Activated gamma-delta T cell treated with Interleukin-2 at 50 U/mL for 16 hours (primary cell): Measurements from ENCODE around the gene GRID1.
"Not testable (repeated sequence)": the region's sequence is repeated elsewhere in the genome, so short reads cannot be mapped to it uniquely, and the experiment has no call there.

Experiments
- DNase-seq: peaks from one replicate; pipeline ENCODE4 v3.0.0-alpha.2; 2020

Gene GRID1

DNA sequence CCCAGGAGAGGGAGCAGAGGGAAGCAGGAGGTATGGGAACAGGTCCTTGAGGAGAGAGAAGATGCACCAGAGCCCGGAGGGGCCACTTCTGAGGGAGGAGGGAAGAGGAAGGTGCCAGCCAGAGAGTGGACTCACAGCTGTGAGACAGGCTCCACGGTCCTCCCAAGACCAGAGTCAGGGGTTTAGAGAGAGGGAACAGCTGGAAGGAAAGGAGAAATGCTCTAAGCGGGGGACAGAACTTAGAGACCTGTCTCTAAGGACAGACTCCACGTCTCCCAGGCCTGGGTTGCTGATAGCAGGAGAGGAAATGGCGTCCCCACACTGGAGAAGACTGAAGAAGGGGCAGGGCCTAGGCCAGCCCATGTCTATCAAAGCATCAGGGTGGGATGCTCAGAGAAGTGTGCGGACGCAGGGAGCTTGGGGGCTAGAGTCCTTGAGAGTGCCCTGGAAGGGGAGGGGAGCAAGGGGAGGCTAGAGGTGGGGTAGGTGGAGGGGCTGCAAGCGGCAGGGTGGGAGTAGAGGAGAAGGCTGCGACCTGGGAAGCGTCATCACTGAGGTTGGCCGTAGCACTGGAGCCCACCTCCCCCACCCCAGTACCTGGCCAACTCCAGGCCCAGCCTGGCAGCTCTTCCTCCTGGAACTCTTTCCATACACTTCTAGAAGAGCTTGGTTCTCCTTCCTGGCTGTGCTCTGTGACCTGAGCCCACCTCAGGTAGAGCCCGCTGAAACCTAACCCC is 25.6 kb upstream of the GRID1 start:
- DNase-seq = no peak

DNA sequence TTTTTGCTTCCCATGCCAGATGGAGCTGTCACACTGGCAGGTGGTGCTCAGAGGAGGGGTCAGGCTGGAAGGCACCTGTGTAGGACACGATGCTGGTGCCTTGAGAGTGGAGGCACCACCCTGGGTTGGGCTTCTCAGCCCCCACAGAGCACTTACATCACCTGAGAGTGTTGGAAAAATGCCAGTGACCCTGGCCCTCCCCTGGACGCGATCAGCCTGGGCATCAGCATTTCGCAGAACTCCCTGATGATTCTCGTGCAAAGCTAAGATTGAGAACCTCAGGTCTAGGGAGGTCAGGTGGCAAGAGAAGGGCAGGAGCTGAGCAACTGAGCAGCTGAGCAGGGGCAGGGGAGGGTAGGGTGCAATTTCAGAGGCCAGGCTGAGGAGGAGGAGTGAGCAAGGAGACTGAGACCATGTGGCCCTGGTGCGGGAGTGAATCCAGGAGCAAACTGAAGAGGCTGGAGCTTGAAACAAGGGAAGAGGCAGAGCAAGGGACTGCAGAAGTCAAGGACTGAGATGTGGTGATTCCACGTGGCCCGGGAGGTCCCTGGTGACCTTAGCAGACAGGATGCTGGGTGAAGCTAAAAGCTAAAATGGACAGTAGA is 24.7 kb upstream of the GRID1 start:
- DNase-seq = no peak

DNA sequence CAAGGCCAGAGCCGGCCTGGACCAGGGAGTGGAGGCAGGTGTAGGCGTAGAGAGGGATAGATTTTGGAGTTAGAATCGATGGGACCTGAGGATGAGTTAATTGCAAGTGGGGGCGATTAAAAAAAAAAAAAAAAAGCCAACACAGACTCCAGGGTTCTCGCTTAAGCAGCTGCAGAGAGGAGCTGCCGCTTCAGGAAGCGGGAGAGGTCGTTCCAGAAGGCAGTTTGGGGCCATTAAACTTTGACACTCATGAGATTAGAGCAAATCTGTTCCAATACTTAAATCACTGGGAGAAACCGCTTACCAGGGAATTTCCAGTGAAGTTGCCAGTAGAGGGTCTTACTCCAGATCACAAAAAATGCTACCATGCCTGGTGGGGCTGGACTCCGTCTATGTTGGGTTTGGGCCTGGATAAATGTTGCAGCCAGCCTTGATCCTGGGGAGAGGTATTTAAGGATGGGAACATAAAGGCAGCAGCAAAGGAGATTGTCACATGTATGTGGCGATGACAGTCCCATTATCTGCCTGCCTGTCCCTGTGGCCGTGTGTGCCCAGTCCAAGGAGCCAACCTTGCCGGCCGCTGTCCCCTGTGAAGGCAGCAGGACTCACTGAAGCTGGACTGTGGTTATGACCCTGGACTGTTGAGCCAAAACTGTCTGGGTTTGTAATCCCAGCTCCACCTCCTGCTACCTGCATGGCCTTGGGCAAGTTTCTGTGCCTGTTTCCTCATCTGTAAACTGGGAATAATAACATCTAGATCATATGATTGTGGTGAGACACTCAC is 23.9 kb upstream of the GRID1 start:
- DNase-seq = no peak

DNA sequence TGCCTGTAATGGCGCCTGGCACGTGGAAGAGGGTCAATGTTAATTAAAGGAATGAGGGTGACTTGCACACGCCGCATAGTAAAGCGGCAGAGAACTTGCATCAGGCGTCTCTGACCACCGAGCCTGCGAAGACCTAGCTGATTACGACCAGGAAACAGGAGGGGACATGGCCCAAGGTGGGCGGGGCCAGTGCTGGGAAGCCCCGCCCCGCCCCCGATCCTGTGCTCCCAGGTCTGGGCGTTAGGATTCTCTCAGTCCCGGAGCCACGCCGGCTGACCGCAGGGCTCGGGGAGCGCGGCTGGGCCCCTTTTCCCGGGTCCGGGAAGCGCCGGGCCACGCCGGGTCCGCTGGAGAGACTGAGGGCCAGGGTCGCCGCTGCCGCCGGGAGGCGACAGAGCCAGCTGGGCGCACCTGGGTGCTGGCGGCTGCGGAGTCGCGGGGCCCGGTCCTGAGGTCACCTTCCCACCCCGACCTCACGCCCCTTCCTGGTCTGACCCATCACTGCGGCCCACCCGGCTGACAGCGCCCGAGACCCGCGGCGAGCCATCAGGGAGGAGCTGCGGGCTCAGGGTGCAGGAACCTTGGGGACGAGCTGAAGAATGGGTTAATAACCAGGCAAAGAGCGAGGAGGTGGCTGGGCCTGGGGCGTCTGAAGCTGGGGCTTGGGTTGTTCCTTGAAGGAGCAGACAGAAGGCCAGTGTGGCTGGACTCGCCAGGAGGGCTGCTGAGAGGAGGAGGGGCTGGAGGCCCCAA is 23.0 kb upstream of the GRID1 start:
- DNase-seq = no peak

DNA sequence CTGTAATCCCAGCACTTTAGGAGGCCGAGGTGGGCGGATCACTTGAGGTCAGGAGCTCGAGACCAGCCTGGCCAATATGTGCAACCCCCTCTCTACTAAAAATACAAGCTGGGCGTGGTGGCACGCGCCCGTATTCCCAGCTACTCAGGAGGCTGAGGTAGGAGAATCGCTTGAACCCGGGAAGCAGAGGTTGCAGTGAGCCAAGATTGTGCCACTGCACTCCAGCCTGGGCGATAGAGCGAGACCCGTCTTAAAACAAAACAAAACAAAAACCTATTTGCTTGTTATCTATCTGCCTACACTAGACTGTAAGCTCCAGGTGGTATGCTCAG is 22.5 kb upstream of the GRID1 start:
- DNase-seq = not testable (repeated sequence)

DNA sequence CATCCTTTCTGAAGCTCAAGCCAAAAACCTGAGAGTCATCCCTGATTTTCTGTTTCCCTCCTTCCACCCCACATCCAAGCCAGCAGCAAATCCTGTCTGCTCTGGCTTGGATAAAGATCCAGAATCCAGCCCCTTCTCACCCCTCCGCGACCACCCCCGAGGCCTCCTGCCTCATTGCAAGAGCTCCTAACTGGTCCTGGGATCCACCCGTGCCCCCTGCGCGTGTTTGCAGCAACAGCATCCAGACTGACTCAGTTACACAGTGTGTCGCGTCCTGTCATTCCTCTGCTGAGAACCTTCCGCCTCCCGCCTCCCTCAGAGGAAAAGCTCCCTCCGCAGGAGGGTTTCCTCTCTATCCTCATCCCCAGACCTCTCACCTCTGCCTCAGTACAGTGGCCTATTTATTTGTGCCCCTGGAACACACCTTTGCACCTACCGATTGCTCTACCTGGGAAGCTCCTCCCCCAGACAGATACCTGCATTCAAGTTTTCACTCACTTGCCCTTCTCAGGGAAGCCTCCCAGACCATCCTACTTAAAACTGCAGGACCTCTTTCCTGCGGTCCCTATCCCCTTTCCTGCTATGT is 21.6 kb upstream of the GRID1 start:
- DNase-seq = no peak

DNA sequence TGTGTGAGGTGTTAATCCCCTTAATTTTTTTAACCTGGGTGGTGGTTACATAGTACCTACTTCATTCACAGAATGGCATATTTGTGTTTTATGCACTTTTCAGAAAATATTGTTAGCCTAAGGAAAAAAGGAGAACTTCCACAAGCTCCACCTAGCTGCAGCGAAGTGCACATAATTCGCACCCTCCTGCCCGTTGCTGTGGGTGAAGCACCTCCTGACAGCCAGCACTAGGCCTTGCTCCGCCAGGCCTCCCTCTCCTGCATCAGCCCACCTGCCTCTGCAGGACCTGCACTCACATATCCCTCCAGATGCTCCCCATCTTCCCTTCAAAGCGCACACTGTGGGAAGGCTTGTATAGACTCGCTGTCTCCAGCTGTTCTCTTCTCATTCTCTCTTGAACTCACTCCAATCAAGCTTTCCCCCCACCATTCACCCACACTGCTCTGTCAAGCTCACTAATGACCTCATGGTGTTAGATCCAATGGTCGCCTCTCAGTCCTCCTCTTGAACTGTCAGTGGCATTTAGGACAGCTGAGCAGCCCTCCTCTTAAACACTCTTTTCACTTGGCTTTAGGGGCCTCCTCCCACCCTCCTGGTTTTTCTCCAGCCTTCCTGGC is 20.7 kb upstream of the GRID1 start:
- no peak for DNase-seq

DNA sequence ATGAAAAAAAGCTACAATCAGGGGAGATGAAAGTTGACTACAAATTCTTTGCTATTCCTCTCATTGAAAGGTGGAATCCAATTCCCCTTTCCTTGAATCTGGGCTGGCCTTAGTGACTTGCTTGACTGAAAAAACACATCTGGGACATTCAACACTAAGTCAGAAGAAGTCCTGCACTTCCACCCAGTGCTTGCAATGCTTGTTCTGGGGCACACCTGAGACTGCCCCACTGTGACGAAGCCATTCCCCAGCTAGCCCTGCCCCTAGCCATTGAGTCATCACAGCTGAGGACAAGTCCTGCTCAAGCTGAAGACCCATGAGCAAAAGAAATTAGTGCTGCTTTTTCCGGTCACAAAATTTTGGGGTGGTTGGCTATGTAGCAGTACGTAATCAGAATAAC is 19.2 kb upstream of the GRID1 start:
- DNase-seq = no peak

DNA sequence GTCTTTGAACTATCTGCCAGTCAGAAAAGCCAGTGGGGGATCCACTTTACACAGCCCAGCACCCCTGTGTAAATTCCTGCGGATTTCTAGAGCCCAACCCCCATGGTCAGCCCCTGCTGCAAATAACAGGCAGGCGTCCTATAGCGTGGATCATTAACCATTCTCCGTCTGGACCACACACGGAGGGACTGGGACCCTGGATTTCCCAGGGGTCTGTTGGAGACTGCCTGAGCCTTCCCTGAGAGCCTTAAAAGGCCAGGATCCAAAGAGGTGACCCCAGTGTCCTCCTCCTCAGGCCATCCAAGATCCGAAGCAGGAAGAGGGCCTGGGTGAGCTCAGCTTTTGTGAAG is 11.2 kb upstream of the GRID1 start:
- no peak for DNase-seq

DNA sequence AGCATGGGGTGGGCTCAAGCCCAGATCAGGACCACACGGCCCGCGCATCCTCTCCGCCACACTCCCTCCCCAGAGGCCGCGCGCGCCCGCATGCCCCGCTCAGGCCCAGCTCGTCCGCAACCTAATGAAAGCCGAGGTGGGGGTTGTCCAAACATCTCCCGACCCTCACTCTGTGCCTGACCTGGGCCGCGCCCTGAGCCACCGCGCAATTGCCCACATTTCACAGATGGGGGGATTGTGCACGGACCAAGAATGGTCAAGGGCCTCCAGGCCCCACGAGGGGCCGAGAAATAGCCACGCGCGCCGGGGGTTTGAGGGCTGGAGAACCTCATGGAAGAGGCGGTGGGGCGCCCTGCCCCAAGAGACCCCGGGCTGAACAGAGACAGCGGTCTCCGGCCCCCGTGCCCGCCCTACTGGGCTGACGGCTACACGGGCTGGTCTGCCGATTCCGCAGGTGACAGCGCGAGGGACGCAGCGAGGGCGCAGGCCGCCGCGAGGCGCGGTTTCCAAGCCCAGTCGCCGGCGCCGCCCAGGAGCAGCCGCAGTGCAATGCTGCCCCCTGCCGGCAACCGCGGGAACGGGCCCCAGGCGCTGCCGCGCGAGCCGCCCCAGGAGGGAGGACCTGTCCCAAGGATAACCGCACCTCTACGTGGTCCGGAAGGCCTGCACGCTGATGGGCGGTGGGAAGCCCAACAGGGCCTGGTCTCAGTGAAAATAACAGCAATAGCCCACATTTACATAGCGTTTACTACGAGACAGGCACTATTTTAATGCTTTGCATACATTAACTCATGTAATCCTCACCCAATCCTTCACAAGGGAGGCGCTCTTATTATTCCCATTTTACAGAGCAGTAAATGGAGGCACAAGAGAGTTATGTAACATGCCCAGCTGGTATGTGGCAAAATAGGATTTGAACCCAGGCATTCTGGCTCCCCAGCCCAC is 10.5 kb upstream of the GRID1 start:
- peak; percentile 79 for DNase-seq

DNA sequence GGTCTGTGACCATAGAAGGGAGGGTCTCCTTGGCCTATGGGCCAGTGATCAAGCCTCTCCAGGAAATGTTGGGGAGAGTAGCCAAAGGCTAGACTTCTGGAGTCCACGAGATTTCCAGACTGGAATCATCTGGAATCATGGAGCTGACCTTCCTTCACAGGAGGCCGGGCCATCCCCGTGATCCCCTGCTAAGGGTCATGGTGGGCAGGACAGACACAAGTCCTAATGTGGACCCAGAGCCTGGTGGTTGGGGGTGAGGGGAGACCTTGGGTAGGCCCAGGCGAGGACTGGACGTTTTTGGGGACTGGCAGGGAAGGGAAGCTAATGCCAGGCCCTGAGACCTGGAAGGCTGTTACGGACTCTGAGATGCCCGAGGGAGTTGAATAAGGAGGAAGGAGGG is 9.8 kb upstream of the GRID1 start:
- no peak for DNase-seq

DNA sequence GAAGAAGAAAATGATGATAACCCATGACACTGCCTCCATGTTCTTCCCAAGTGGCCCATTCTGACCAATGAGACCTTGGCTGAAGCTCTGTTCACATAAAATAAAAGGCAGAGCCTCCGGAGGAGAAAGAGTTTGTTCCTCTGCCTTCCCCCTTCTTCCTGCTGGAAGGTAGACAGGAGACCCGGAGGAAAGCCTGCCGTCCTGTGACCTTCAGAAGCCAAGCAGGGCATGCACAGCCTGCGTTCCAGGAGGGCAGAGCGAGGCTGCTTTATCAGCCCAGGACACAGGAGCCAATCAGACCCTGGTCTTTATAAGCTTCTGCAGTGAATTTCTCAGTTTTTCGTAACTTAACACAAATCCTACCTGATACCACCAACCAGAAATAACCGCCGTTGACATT is 8.6 kb upstream of the GRID1 start:
- no peak for DNase-seq

DNA sequence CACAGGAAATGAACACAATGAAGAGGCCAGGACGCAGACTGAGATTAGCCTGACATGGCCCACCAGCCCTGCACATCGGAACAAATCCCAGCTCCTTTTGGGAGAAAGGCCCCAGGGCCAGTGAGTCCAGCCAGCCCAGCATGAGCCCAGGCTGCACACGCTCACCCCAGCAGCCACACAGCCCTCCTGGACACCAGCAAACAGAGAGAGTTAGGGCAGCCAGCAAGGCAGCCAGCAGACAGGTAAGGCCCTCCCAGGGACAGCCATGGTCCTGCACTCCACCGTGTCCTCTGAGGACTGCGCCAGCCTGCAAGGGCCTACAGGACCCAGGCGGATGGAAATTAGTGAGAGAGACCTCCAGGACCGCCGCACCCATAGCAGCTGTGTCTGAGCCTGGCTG is 8.1 kb upstream of the GRID1 start:
- no peak for DNase-seq

DNA sequence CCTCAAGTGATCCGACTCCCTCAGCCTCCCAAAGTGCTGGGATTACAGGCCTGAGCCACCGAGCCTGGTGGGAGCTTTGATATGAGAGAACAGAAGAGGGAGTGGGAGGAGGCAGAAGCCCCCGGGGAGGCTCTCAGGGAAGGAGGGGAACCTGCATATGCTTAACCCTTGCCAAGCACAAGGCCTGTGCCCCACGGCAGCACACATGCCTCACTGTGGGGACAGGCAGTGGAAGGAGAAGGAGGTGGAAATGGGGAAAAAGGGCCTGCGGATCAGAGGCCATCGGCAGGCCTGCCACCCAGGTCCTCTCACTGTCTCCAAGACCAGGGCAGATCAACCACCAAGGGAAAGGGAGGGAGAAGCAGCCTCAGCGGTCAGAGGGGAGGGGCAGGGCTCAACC is 7.2 kb upstream of the GRID1 start:
- DNase-seq = no peak

DNA sequence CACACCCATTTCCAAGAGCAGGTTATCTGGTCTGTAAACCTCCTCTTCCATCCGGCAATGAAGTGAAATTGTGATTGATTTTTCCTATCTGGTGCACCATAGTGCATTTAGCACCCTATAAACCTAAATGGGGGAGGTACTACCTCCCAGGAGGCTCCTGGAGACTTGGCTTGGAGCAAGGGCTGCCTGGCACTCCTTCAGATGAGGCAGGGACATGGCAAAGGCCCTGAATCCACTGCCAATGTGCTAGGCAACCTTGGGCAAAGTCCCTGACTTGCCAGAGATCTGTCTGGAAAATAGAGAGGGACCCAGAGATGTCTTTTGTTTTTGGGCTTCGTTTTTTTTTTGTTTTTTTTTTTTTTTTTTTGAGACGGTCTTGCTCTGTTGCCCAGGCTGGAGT is 6.7 kb upstream of the GRID1 start:
- DNase-seq = no peak

DNA sequence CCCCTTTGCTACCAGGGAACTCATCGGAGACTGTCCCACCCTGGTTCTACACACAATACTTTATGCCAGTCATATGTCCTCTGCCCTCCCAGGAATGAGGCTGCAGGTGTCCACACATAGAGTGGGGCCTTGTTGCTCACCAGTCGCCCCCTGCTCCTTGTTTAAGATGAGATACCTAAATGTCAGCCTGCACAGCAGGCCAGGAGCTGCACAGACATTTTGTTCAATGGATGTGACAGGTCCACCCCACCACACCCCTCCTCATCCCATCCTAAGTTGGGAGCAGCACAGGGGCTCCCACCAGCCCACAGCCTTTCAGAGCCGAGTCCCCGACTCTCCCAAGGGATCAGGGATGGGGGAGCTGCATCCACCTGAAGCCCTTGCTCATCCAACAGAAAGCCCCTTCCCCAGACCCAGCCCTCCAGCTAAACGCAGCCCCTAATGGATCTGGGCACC is 6.2 kb upstream of the GRID1 start:
- no peak for DNase-seq

DNA sequence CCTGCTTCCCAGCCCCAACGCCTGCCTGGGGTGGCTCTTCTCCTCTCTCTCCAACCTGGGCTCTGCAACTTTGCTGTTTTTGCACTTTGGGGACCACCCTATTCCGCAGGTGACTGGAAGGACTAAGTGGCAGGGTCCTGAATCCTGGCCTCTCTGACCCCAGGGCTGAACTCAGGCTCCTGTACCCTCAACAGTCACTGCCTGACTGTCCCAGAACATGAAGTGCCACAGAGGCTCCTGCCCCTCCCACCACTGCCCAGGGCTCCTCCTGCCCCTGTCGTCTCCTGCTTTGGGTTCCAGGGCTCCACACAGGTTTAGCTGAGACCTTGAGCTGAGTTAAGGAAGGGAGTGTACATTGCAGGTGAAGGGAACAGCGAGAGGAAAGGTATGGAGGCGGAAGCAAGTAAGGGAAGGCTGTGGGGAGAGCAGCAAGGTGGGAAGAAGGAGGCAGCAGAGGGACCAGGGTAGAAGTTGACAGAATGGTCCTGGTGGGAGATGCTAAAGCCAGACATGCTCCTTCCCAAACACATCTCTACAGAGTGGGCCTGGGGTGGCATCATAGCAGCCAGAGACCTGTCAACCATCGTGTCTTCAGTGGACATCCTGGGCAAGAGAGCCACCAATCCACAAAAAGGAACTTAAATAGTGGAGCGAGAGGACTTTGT is 5.7 kb upstream of the GRID1 start:
- no peak for DNase-seq

DNA sequence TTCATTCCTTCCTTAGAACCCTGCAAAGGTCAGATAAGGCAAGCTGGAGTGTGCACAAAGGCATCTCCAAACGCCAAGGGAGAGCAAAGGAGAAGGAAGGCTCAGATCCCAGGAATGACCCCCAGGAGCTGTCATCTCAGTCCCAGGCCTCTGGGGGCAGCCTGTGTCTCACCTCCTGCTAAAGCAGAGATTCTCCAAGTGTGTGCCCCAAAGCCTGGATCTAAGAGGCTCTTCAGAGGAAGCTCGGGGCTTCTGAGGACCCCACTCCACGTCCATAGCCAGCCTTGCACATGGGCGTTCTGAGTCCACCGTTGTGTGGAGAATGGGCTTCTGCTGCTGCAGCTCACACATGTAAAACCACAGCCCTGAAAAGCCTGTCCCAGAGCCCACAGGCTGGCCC is 5.1 kb upstream of the GRID1 start:
- no peak for DNase-seq

DNA sequence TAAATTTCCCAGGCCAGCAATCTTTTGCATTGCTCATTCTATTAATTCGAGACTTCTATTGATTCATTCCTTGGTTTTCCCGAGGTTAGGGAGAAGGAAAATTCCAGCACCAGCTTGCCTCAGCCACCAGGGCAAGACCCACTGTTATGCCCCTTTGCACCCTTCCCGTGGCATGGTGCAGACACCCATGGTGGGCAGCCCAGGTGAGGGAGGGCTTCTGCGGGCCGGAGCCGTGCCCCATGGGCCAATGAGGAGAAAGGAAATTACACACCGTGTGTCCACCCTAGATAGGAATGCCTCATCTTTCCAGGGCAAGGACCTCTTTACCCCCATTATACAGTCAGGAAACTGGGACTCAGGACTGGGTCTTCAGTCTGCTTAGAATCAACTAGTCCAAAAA is 4.5 kb upstream of the GRID1 start:
- DNase-seq = no peak

DNA sequence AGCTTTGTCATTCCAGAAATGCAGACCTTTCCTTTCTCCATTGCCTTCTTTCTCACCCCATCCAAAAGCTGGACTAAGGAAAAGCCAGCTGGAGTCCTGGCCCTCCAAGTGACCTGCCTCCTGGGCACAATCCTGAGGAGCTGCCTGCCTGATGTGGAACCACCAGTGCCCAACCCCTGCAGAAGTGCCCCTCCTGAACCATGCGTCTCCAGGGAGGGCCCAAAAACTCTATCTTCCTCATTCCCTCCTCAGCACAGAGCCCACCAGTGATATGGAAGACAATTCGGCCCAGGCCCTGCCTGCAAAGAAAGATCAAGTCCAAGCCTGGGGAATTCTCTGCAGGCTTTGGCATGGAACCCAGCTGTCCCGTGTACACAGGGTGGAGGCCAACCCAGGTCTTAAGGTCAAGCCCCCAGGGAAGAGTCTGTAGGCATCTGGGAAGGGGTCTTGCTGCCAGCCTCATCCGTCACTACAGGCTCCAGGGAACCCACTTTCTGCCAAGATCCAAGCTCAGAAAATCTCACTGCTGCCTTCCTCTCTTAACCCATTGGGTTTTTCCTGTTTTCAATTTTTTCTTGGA is 3.5 kb upstream of the GRID1 start:
- no peak for DNase-seq

DNA sequence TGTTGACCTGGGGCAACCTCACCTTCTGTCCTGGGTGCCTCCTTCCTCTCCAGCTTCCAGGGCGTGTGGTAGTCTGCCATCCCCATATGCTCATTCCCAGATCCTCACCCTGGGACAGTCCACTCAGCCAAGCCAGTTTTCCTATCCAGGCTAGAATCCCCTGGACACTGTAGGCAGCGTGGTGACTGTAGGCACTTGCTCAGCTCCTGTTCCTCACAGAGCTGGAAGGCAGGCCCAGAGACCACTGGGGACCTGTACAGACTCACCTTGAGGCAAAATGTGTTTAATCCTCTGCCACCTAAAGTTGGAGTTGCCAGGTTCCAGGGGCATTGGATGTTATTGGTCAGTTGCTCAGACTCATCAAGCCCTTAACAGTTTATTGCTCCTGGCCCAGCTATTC is 2.4 kb upstream of the GRID1 start:
- no peak for DNase-seq
